A549 (cell line): Measurements from ENCODE around the gene PTGES.

Experiments
- CHD4 ChIP-seq: fragments of 200-600 bp; sonication (generic); IDR thresholded peaks from 2 replicates; pipeline ENCODE4 v1.6.1; 2016; ENCODE audit warnings: antibody characterized with exemption, mild to moderate bottlenecking, borderline replicate concordance
- CTCF ChIP-seq: fragments of >200 bp; sonication (Bioruptor Twin); formaldehyde crosslinking; IDR thresholded peaks from 3 replicates; pipeline ENCODE4 v1.5.1; 2016
- JUN ChIP-seq, 2 experiments: fragments of >200 bp; sonication (Bioruptor Twin); formaldehyde crosslinking; IDR thresholded peaks; 2 replicates in 1 of 2; 3 replicates in 1 of 2; pipeline ENCODE4 v1.6.1; 2016 to 2017
- KDM5A ChIP-seq: fragments of 200-600 bp; sonication (generic); IDR thresholded peaks from 2 replicates; pipeline ENCODE4 v1.6.1; 2016; ENCODE audit warnings: antibody characterized with exemption, mild to moderate bottlenecking
- PBX3 ChIP-seq: IDR thresholded peaks from 2 replicates; pipeline ENCODE4 v1.6.1; 2012
- POLR2A ChIP-seq: IDR thresholded peaks from 2 replicates; pipeline ENCODE4 v1.6.1; 2012; ENCODE audit warnings: mild to moderate bottlenecking, low read length
- POLR2AphosphoS2 ChIP-seq: conservative IDR thresholded peaks from 2 replicates; pipeline ENCODE4 v1.6.1; 2012; ENCODE audit warnings: low read length, improper control_type of control experiment, inconsistent platforms
- RARB ChIP-seq: fragments of 250-450 bp; sonication (Bioruptor Pico); IDR thresholded peaks from 2 replicates; pipeline ENCODE4 v1.8.0; 2021; ENCODE audit warnings: mild to moderate bottlenecking, moderate library complexity
- SMC3 ChIP-seq: fragments of >200 bp; sonication (Bioruptor Twin); formaldehyde crosslinking; IDR thresholded peaks from 3 replicates; pipeline ENCODE4 v1.6.1; 2018; ENCODE audit warnings: inconsistent platforms
- TFCP2L1 ChIP-seq: fragments of 250-450 bp; sonication (Bioruptor Pico); IDR thresholded peaks from 2 replicates; pipeline ENCODE4 v1.5.0; 2021; ENCODE audit warnings: mild to moderate bottlenecking
- ZFP36 ChIP-seq: fragments of 450-650 bp; IDR thresholded peaks from 2 replicates; pipeline ENCODE4 v1.6.1; 2014; ENCODE audit warnings: borderline replicate concordance; ENCODE audit not compliant: partially characterized antibody
- TF ChIP-seq, protein P1 (sequence below): fragments of 450-650 bp; IDR thresholded peaks from 2 replicates; pipeline ENCODE4 v1.6.1; 2014; ENCODE audit warnings: antibody characterized with exemption

GRCh38 chr9:129702589-129703520, 50.0 kb downstream of the PTGES start:
- TF ChIP-seq ZFP36 = no peak
- TF ChIP-seq POLR2A = no peak
- no peak for TF ChIP-seq CTCF
- TF ChIP-seq, protein P1, sequence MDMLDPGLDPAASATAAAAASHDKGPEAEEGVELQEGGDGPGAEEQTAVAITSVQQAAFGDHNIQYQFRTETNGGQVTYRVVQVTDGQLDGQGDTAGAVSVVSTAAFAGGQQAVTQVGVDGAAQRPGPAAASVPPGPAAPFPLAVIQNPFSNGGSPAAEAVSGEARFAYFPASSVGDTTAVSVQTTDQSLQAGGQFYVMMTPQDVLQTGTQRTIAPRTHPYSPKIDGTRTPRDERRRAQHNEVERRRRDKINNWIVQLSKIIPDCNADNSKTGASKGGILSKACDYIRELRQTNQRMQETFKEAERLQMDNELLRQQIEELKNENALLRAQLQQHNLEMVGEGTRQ = no peak
- TF ChIP-seq JUN (IDR thresholded peaks at IDR 0.05) = no peak
- no peak for TF ChIP-seq POLR2AphosphoS2
- TF ChIP-seq CHD4 = no peak
- TF ChIP-seq PBX3 = no peak
- no peak for TF ChIP-seq RARB (CRISPR knock-in tag)
- no peak for TF ChIP-seq KDM5A
- TF ChIP-seq SMC3 = no peak
- no peak for TF ChIP-seq TFCP2L1 (CRISPR knock-in tag)
